Peyer's patch (tissue), 4 donors: Measurements from ENCODE around the gene CXorf58.

ENCODE experiments used
- CTCF ChIP-seq, 6 experiments: fragments of 450-650 bp in 4 of 6; fragments of 200-600 bp in 2 of 6; sonication (generic) in 1 of 6; IDR thresholded peaks; one replicate each; pipeline ENCODE4 v1.5.1; 2017 to 2019; ENCODE audit warnings: antibody characterized with exemption in 6 of 6, mild to moderate bottlenecking in 3 of 6, moderate library complexity in 1 of 6
- POLR2A ChIP-seq, 2 donors: fragments of 450-650 bp; IDR thresholded peaks; one replicate each; pipeline ENCODE4 v1.5.1; 2017; ENCODE audit warnings: antibody characterized with exemption in 2 of 2, mild to moderate bottlenecking in 2 of 2, moderate library complexity in 2 of 2

GRCh38 chrX:23888887-23889501, 18.8 kb upstream of the CXorf58 start:
- no peak for TF ChIP-seq CTCF (IDR thresholded peaks at IDR 0.05)
- TF ChIP-seq POLR2A (IDR thresholded peaks at IDR 0.05) = no peak
